ENCODE data around the gene ASTN1.

DNA sequence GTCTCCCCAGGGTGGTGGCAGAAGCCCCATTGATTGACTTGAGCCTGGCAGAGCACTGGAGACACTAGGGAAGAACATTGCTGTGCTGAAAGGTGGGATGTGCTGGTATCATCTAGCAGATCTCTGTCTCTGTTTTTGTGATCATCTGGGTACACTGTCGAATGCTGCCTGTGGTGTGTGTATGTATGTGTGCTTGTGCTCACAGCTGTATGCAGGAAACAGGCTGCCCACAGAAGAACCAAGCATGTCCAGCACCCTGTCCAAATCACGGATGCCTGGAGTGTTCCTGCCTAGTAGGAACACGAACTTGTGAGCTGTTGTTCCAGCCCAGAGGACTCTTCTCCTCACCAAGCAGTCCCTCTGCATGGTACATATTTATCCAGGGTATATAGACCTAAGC lies 7.8 kb upstream of the ASTN1 start:
- TF ChIP-seq, protein P1, sequence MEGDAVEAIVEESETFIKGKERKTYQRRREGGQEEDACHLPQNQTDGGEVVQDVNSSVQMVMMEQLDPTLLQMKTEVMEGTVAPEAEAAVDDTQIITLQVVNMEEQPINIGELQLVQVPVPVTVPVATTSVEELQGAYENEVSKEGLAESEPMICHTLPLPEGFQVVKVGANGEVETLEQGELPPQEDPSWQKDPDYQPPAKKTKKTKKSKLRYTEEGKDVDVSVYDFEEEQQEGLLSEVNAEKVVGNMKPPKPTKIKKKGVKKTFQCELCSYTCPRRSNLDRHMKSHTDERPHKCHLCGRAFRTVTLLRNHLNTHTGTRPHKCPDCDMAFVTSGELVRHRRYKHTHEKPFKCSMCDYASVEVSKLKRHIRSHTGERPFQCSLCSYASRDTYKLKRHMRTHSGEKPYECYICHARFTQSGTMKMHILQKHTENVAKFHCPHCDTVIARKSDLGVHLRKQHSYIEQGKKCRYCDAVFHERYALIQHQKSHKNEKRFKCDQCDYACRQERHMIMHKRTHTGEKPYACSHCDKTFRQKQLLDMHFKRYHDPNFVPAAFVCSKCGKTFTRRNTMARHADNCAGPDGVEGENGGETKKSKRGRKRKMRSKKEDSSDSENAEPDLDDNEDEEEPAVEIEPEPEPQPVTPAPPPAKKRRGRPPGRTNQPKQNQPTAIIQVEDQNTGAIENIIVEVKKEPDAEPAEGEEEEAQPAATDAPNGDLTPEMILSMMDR (conservative IDR thresholded peaks at IDR 0.05; ENCODE audit: low read depth, low read length), result no peak
- TF ChIP-seq EZH2 (IDR thresholded peaks at IDR 0.05; ENCODE audit: low read length, unreplicated experiment) (no peak), EZH2phosphoT487 (IDR thresholded peaks at IDR 0.05; ENCODE audit: borderline replicate concordance, low read length) (no peak)
